Activated T-cell treated with anti-CD3 and anti-CD28 coated beads, Interleukin-2, amount 50 U/mL, for 4 hours (primary cell): Measurements from ENCODE around the gene NR1I3. TPM values are rescaled to one million over a fixed set of nuclear protein-coding genes. Genes with fewer than 3 reads are reported as not detected.

Experiments used
- ATAC-seq, 2 donors: fragments of 200-7000 bp; cut with Tn5 transposase; one replicate each; pipeline ENCODE4 v1.10.0; 2021
- DNase-seq: peaks from one replicate; pipeline ENCODE4 v3.0.0-alpha.2; 2020
- H3K27me3 Mint-ChIP-seq: one replicate; pipeline ENCODE4 v1.8.0; 2021; ENCODE audit warnings: low read depth, mixed read lengths
- H3K36me3 Mint-ChIP-seq: one replicate; pipeline ENCODE4 v1.8.0; 2022; ENCODE audit warnings: mixed read lengths; ENCODE audit not compliant: insufficient read depth
- H3K4me1 Mint-ChIP-seq: one replicate; pipeline ENCODE4 v1.8.0; 2021; ENCODE audit warnings: low read depth, mixed read lengths
- H3K4me3 Mint-ChIP-seq: one replicate; pipeline ENCODE4 v1.8.0; 2021; ENCODE audit warnings: mild to moderate bottlenecking, moderate library complexity, mixed read lengths
- H3K9me3 Mint-ChIP-seq: one replicate; pipeline ENCODE4 v1.8.0; 2021; ENCODE audit warnings: mixed read lengths
- total RNA-seq, 3 donors: library from RNA; stranded (reverse); gene quantifications; one replicate each; pipeline ENCODE4 v1.2.1, GENCODE V29; 2021

NR1I3 gene
- total RNA-seq, 3 donors from 2014 or later: 0.46 TPM; not detected in 2

DNA sequence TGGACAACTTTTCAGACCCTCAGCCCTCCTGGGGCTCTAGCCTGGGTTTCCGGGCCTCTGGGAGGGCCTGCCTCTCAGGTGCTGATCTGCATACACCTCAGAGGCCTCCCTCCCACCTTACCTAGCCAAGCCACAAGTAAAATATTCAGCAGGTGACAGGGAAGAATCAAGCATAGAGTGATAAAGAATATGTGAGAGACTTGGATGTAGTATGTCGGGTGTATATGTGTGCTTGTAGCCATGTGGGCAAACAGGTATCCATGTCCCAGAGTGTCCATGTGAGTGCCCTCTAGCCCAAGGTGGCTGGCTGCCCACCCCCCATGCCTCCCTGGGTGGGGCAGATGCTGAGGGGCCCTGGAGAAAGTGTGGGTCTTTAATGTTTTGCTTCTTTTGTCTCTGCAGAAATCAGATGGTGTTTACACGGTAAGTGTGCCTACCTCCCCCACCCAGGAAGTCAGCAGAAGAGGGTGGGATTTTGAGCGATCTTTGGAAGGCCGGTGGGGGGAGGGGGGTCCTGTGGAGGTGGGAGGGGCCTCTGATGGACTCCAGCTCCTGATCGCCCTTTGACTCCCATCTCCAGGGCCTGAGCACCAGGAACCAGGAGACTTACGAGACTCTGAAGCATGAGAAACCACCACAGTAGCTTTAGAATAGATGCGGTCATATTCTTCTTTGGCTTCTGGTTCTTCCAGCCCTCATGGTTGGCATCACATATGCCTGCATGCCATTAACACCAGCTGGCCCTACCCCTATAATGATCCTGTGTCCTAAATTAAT is 19.5 kb downstream of the NR1I3 start:
- Mint-ChIP-seq H3K4me1 (peaks cover 44% of the 10 kb centered on the region), H3K4me3 (no peak overlapping the region), H3K27me3 (peaks cover 1% of the 10 kb centered on the region), H3K36me3 (peaks cover 14% of the 10 kb centered on the region), H3K9me3 (no peaks in the 10 kb centered on the region)
- ATAC-seq (no peak), DNase-seq (no peak)

- ATAC-seq: no peak
- Mint-ChIP-seq H3K4me1 (peaks cover 44% of the 10 kb centered on the region), H3K9me3 (no peaks in the 10 kb centered on the region), H3K4me3 (no peak overlapping the region), H3K27me3 (no peaks in the 10 kb centered on the region), H3K36me3 (peaks cover 19% of the 10 kb centered on the region)
- no peak for DNase-seq
Measured at GRCh38 chr1:161217831-161218230, 20.2 kb downstream of the NR1I3 start.

DNA sequence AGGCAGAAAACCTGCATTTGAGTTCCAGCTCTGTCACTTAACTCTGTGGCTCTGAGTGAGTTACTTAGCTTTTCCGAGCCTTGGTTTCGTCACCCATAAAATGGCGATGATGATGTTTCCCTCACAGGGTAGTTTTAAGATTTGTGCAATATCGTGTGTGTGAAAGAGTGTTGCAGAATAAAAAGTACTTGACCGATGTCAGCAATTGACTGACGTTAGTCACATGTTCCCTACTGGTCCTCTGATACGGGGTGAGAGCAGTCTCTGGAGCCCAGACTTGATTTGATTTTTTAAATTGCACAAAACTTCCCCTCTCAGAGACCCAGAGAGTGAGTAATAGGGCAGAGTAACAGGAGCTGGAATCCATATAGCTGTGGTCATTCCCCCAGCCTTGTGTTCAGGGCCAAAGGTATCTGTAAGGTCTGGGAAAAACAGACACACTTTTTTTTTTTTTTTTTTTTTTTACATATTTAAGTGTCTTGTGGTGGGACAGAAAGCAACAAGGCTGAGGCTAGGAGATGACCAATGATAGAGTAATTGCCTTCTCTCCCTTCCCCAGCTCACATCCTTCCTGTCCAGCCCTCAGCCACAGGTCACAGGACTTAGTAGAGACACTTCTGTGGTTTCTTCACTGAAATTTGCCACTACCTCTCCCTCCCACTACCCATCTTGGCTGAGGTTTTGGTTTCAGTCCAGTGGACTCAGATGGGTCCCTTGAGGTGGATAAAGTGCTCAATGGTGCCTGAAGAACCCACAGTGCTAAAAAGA is 20.9 kb downstream of the NR1I3 start:
- no peak for DNase-seq
- Mint-ChIP-seq H3K36me3 (peaks cover 22% of the 10 kb centered on the region), H3K27me3 (no peaks in the 10 kb centered on the region), H3K4me1 (peaks cover 44% of the 10 kb centered on the region), H3K4me3 (peak overlapping the region; percentile 59), H3K9me3 (no peaks in the 10 kb centered on the region)
- peak; percentile 19 to 25 for ATAC-seq

DNA sequence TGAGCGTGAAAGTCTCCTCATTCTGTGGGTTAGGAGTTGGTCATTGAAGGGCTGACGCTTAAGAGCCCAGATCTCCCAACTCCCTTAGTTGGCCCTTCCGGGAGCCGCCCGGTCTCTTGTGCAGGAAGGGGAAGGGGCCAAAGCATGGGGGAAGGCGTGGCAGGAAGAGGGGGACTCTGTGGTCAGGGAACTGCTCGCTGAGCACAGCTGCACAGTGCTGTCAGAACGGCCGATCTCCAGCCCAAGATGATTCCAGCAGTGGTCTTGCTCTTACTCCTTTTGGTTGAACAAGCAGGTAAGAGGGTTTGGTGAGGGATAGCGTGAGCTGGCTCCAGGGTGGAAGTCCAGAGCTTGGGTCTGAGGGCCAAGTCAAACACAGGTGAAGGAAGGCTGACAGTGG is 22.9 kb downstream of the NR1I3 start, which contains the start of gene FCER1G:
TSS of gene FCER1G (plus strand) at position 220 of the 400 bp plus-strand sequence. CDS start at position 247, 27 bp downstream.
- DNase-seq: no peak
- H3K4me1 Mint-ChIP-seq: peaks cover 41% of the 10 kb centered on the region
- H3K27me3 Mint-ChIP-seq: no peaks in the 10 kb centered on the region
- no peak for ATAC-seq
- H3K9me3 Mint-ChIP-seq: no peaks in the 10 kb centered on the region
- H3K36me3 Mint-ChIP-seq: peaks cover 29% of the 10 kb centered on the region
- H3K4me3 Mint-ChIP-seq: peak within 1 kb of the TSS; percentile 63

GRCh38 chr1:161214369-161214768 is 23.6 kb downstream of the NR1I3 start:
- Mint-ChIP-seq H3K36me3 (peaks cover 36% of the 10 kb centered on the region), H3K27me3 (no peaks in the 10 kb centered on the region), H3K9me3 (no peaks in the 10 kb centered on the region), H3K4me1 (peaks cover 44% of the 10 kb centered on the region), H3K4me3 (no peak overlapping the region)
- DNase-seq (no peak), ATAC-seq (no peak)

DNA sequence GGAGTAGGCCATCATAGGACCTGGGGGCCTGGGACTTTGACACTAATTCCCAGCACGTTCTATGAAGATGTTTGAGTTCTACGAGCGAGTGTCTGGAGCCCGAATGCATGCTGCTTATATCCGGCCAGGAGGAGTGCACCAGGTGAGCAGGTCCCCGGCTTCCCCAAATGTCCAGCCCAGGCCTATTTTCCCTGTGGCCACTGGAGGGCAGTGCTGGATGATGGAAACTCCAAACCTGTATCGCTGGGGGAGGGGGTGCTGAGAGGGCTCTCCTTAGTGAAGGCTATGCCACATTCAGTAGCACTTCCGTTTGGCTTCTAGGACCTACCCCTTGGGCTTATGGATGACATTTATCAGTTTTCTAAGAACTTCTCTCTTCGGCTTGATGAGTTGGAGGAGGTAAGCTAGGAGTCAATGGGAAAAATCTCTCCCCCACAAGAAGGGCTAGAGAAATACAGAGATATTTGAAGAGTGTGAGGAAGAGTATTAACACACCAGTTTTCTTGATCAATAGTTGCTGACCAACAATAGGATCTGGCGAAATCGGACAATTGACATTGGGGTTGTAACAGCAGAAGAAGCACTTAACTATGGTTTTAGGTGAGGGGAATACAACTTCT is 28.1 kb downstream of the NR1I3 start:
- H3K4me1 Mint-ChIP-seq: peaks cover 28% of the 10 kb centered on the region
- no peak overlapping the region for H3K4me3 Mint-ChIP-seq
- peaks cover 47% of the 10 kb centered on the region for H3K36me3 Mint-ChIP-seq

DNA sequence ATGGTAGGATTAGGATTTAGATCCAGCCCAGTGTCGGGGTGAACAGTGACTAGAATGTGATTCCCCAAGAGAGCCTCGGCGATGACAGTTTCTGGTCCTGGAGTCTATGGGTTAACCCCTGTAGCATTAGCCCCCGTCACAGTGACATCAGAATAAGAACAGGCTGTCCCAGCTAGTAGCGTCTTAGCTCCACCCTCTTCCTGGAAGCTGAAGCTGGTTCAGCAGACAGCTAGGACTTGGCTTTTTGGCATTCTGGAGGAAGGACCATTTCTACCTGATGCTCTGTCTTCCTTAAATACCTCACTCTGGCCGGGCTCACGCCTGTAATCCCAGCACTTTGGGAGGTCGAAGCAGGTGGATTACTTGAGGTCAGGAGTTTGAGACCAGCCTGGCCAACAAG is 30.8 kb downstream of the NR1I3 start:
- H3K9me3 Mint-ChIP-seq: no peaks in the 10 kb centered on the region
- no peak overlapping the region for H3K4me3 Mint-ChIP-seq
- no peak for ATAC-seq
- no peak for DNase-seq
- peaks cover 36% of the 10 kb centered on the region for H3K36me3 Mint-ChIP-seq
- no peaks in the 10 kb centered on the region for H3K27me3 Mint-ChIP-seq
- H3K4me1 Mint-ChIP-seq: peaks cover 47% of the 10 kb centered on the region

More for the DNA sequence above, 28.1 kb downstream of the NR1I3 start:
- DNase-seq (peak; percentile 56), ATAC-seq (peak; percentile 94 to 96)
- Mint-ChIP-seq H3K9me3 (no peaks in the 10 kb centered on the region), H3K27me3 (no peaks in the 10 kb centered on the region)

- H3K27me3 Mint-ChIP-seq: no peaks in the 10 kb centered on the region
- ATAC-seq (no peak), DNase-seq (no peak)
- H3K4me1 Mint-ChIP-seq: peaks cover 53% of the 10 kb centered on the region
- H3K9me3 Mint-ChIP-seq: no peaks in the 10 kb centered on the region
- H3K4me3 Mint-ChIP-seq: no peak overlapping the region
- peaks cover 30% of the 10 kb centered on the region for H3K36me3 Mint-ChIP-seq
Measured at GRCh38 chr1:161206411-161207140, 31.4 kb downstream of the NR1I3 start.

- peak within 1 kb of the TSS; percentile 94 for H3K4me3 Mint-ChIP-seq
- H3K27me3 Mint-ChIP-seq: no peaks in the 10 kb centered on the region
- no peaks in the 10 kb centered on the region for H3K9me3 Mint-ChIP-seq
- DNase-seq: peak; percentile 93
- peaks cover 65% of the 10 kb centered on the region for H3K4me1 Mint-ChIP-seq
- peaks cover 18% of the 10 kb centered on the region for H3K36me3 Mint-ChIP-seq
- peak; percentile 99 for ATAC-seq
Measured at GRCh38 chr1:161201836-161202712, 35.9 kb downstream of the NR1I3 start, which contains the start of gene NDUFS2. TSS of gene NDUFS2 (plus strand) at chr1:161202367. CDS start at chr1:161202386, 19 bp downstream.

DNA sequence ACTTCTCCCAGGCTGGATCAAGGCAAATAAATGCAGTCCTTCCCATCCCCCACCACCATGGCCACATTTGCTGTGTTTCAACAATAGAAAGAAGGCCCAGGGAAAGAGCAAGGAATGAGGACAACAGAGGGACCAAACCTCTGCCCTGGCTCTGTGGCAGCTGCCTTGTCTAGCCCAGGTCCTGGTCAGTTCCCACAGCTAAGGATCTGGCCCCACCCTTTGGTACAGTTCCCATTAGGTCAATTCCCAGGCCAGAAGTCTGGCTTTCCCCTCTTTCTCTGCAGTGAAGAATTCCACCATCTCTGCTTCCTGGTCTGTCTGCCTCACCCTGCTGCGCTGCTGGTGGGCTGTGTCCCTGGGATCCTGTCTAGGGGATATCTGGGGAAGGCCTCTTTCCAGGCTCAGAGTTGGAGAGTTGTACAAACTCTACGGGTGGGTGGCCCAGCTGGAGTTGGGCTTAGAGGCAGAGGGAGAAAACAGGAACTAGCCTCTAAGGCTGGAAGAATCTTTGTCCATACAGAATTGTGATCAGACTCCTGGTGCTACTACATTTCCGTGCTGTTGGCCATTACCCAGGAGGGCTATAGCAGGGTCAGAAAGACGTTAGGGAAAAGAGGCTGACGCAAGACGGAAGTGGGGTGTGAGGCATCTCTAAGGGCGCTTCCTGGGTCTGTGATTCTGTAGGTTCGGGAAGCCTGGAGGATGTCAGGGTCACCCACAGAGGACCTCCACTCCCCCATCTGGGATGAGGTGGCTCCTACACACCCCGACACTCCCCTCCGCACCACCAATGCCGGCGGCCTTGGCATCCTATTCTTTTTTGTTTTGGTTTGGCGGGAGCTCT is 36.8 kb downstream of the NR1I3 start:
- DNase-seq (no peak), ATAC-seq (no peak)
- H3K4me1 Mint-ChIP-seq: peaks cover 62% of the 10 kb centered on the region
- peak overlapping the region; percentile 94 for H3K4me3 Mint-ChIP-seq
- H3K9me3 Mint-ChIP-seq: no peaks in the 10 kb centered on the region
- H3K27me3 Mint-ChIP-seq: no peaks in the 10 kb centered on the region
- peaks cover 13% of the 10 kb centered on the region for H3K36me3 Mint-ChIP-seq

DNA sequence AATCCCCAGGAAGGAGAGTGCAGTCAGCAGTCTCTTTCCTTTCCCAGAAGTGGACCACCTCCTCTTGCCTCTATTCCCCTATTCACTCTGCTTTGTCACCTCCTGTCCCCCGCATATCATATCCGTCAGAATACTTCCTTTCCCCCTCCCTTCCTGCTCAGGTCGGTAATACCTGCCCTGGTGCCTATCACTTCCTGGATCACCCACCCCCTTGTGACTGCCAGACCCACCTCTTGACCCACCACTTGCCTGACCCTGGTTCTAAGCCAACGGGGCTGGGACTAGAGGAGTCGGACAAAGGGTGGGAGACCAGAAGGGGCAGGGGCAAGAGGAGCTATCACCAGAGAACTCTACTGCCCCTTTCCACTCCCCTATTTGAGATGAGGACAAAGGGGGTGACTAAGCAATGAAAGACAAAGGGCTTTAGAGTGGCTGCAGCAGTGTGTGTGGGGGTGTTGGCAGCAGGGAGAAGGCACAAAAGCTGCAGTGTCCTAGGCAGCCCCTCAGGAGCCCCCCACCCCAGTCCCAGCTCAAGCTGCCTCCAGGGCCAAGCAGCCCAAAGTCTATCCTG is 37.5 kb downstream of the NR1I3 start:
- Mint-ChIP-seq H3K4me1 (peaks cover 60% of the 10 kb centered on the region), H3K27me3 (no peaks in the 10 kb centered on the region), H3K9me3 (no peaks in the 10 kb centered on the region), H3K36me3 (peaks cover 9% of the 10 kb centered on the region), H3K4me3 (peak overlapping the region; percentile 51)
- DNase-seq (no peak), ATAC-seq (no peak)

DNA sequence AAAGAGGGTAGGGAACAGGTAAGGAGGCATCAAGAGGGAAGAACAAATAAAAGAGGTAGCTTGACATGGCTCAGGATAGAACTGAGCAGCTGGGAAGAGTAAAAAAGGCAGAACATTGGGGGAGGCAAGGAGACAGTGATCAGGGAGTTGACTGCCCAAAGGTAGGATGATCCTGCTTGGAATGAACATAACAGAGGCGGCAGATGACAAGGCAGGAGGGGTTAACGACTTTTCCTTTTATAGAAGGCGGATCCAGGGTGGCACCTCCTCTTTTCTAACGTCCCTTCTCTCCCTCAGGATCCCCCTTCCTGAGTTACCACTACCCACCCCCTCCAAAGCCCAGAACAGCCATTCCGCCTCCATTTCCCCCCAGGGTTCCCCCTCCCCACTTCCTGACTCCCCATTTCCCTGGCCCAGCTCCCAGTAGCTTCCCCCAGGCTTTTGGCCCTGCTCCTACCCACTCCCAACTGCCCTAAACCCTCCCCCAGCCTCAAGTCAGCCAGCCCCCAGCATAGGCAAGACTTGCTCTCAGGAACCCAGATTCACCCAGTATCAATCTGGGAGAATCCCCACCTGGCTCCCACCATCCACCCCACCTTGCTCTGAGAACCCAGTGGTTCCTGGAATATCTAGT is 38.4 kb downstream of the NR1I3 start:
- ATAC-seq (no peak), DNase-seq (no peak)
- H3K36me3 Mint-ChIP-seq: peaks cover 6% of the 10 kb centered on the region
- H3K27me3 Mint-ChIP-seq: no peaks in the 10 kb centered on the region
- H3K4me3 Mint-ChIP-seq: peak overlapping the region; percentile 6
- H3K9me3 Mint-ChIP-seq: no peaks in the 10 kb centered on the region
- H3K4me1 Mint-ChIP-seq: peaks cover 60% of the 10 kb centered on the region
